Suprapubic skin (tissue), 4 donors: ENCODE data around the gene KLHDC9.

ENCODE experiments used
- EP300 ChIP-seq: sonication (generic); formaldehyde crosslinking; IDR thresholded peaks from one replicate; pipeline ENCODE4 v1.6.1; 2017; ENCODE audit warnings: antibody characterized with exemption
- POLR2A ChIP-seq, 2 donors: fragments of 450-650 bp; IDR thresholded peaks; one replicate each; pipeline ENCODE4 v1.6.1; 2017; ENCODE audit warnings: antibody characterized with exemption in 2 of 2, mild to moderate bottlenecking in 2 of 2, moderate library complexity in 2 of 2
- POLR2AphosphoS5 ChIP-seq, 3 donors: sonication (generic); formaldehyde crosslinking; IDR thresholded peaks; one replicate each; pipeline ENCODE4 v1.6.1; 2017; ENCODE audit warnings: antibody characterized with exemption in 3 of 3

- TF ChIP-seq POLR2AphosphoS5 (IDR thresholded peaks at IDR 0.05) (no peak), POLR2A (IDR thresholded peaks at IDR 0.05) (no peak), EP300 (no peak)
Measured at GRCh38 chr1:161069241-161069640, 28.9 kb upstream of the KLHDC9 start.
